Endothelial cell (in vitro differentiated cells): ENCODE data around the gene PLOD3. TPM values are rescaled to one million over a fixed set of nuclear protein-coding genes. Genes with fewer than 3 reads are reported as not detected.
A peak's percentile ranks its signal among the peaks of the same experiment; 100 is the strongest.
"Not testable (repeated sequence)": the region's sequence is repeated elsewhere in the genome, so short reads cannot be mapped to it uniquely, and the experiment has no call there.

Experiments used
- DNase-seq: peaks from one replicate; pipeline ENCODE4 v3.0.0; 2021; ENCODE audit warnings: low spot score
- H3K27ac Mint-ChIP-seq: one replicate; pipeline ENCODE4 v1.8.0; 2021; ENCODE audit warnings: mixed read lengths, inconsistent platforms; ENCODE audit not compliant: unreplicated experiment
- H3K27me3 Mint-ChIP-seq: one replicate; pipeline ENCODE4 v1.8.0; 2021; ENCODE audit warnings: mild to moderate bottlenecking, moderate library complexity, mixed read lengths, inconsistent platforms; ENCODE audit not compliant: unreplicated experiment
- H3K36me3 Mint-ChIP-seq: one replicate; pipeline ENCODE4 v1.8.0; 2021; ENCODE audit warnings: mild to moderate bottlenecking, low read depth, mixed read lengths, inconsistent platforms; ENCODE audit not compliant: unreplicated experiment
- H3K4me1 Mint-ChIP-seq: one replicate; pipeline ENCODE4 v1.8.0; 2021; ENCODE audit warnings: mild to moderate bottlenecking, mixed read lengths, inconsistent platforms; ENCODE audit not compliant: unreplicated experiment
- H3K4me3 Mint-ChIP-seq: one replicate; pipeline ENCODE4 v1.8.0; 2021; ENCODE audit warnings: mild to moderate bottlenecking, mixed read lengths, inconsistent platforms; ENCODE audit not compliant: unreplicated experiment
- H3K9me3 Mint-ChIP-seq: one replicate; pipeline ENCODE4 v1.8.0; 2021; ENCODE audit warnings: mixed read lengths, inconsistent platforms; ENCODE audit not compliant: unreplicated experiment
- total RNA-seq: library from RNA; stranded (reverse); fragmentation: NEBNext Ultra II Directional; extraction: Animal tissue kit (Norgen Biotek cat#: 25700); gene quantifications from one replicate; pipeline ENCODE4 v1.2.1, GENCODE V29; 2021; ENCODE audit not compliant: unreplicated experiment
- TF ChIP-seq, protein P1 (sequence below): fragments of 200-600 bp; sonication (generic); IDR thresholded peaks from one replicate; pipeline ENCODE4 v1.5.0; 2021; ENCODE audit warnings: antibody characterized with exemption; ENCODE audit not compliant: unreplicated experiment

The PLOD3 gene
- total RNA-seq, 1 donor from 2014 or later: 73.0 TPM

DNA sequence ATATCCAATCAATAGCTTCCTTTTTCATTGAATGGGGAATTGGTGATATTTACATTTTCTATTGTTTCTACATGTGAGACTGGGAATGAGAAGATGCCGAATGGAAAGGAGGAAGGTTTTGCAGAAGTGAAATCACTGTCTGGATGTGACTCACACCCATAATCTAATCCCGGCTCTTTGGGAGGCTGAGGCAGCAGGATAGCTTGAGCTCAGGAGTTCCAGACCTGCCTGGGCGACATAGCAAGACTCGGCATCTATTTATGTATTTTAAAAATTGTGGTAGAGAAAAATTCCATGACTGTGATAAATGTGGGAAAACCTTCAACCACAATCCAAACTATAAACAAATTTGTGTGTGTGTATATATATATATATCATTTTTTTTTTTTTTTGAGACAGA lies 38.4 kb upstream of the PLOD3 start:
- H3K4me1 Mint-ChIP-seq: peaks cover 11% of the 10 kb centered on the region
- no peak overlapping the region for H3K4me3 Mint-ChIP-seq
- no peaks in the 10 kb centered on the region for H3K36me3 Mint-ChIP-seq
- no peak for DNase-seq
- TF ChIP-seq, protein P1, sequence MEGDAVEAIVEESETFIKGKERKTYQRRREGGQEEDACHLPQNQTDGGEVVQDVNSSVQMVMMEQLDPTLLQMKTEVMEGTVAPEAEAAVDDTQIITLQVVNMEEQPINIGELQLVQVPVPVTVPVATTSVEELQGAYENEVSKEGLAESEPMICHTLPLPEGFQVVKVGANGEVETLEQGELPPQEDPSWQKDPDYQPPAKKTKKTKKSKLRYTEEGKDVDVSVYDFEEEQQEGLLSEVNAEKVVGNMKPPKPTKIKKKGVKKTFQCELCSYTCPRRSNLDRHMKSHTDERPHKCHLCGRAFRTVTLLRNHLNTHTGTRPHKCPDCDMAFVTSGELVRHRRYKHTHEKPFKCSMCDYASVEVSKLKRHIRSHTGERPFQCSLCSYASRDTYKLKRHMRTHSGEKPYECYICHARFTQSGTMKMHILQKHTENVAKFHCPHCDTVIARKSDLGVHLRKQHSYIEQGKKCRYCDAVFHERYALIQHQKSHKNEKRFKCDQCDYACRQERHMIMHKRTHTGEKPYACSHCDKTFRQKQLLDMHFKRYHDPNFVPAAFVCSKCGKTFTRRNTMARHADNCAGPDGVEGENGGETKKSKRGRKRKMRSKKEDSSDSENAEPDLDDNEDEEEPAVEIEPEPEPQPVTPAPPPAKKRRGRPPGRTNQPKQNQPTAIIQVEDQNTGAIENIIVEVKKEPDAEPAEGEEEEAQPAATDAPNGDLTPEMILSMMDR: no peak
- peaks cover 2% of the 10 kb centered on the region for H3K27me3 Mint-ChIP-seq
- H3K9me3 Mint-ChIP-seq: no peaks in the 10 kb centered on the region
- no peak overlapping the region for H3K27ac Mint-ChIP-seq

DNA sequence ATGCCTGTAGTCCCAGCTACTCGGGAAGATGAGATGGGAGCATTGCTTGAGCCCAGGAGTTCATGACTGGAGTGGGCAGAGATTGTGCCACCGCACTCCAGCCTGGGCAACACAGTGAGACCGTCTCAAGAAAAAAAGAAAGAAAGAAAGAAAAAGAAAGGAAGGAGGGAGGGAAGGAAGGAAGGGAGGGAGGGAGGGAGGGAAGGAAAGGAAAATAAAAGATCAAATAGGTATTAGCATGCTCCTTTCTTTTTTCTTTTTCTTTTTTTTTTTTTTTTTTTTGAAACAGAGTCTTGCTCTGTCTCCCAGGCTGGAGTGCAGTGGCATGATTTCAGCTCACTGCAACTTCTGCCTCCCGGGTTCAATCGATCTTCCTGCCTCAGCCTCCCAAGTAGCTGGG lies 35.8 kb upstream of the PLOD3 start:
- not testable (repeated sequence) for H3K4me1 Mint-ChIP-seq, H3K27ac Mint-ChIP-seq, H3K27me3 Mint-ChIP-seq, H3K4me3 Mint-ChIP-seq, DNase-seq, H3K9me3 Mint-ChIP-seq, H3K36me3 Mint-ChIP-seq

DNA sequence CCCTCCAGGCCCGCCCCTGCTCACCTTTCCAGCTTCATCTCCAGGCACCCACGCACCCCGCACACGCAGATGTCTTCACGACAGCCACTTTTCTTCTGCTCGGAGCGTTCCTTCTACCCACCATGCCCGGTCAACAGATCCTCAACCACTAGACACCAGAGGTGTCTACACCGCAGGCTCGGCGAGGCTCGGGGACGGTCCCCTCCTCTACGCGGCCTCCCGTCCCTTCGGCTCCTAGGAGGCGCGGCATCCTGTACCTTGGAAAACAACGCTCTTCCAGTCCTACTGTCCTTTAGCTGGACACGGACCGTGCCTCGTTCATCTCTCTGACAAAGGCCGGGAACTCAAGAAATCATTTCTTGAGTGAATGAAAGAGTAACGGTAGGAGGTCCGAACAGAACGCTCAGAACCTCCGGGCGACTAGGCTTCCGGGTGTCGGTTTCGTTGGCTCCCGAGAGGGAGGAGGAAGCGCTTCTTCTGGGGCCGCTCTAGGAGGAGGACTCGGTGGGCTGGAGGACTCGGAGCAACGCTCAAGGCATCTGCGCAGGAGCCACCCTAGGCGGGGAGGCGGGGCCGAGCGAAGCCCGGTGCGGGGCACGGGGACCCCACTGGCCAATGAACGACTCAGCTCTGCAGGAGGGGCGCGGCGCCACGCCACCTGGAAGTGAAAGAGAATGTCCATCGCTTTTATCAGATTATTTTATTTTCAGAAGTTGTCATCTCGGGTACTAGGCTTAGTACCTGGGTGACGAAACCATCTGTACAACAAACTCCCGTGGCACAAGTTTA lies 34.7 kb upstream of the PLOD3 start:
- Mint-ChIP-seq H3K4me1 (peaks cover 9% of the 10 kb centered on the region), H3K9me3 (no peaks in the 10 kb centered on the region), H3K27me3 (peaks cover 2% of the 10 kb centered on the region), H3K27ac (peak overlapping the region; percentile 94), H3K4me3 (peak overlapping the region; percentile 100), H3K36me3 (peaks cover 13% of the 10 kb centered on the region)
- TF ChIP-seq, protein P1: no peak
- peak; percentile 97 for DNase-seq

DNA sequence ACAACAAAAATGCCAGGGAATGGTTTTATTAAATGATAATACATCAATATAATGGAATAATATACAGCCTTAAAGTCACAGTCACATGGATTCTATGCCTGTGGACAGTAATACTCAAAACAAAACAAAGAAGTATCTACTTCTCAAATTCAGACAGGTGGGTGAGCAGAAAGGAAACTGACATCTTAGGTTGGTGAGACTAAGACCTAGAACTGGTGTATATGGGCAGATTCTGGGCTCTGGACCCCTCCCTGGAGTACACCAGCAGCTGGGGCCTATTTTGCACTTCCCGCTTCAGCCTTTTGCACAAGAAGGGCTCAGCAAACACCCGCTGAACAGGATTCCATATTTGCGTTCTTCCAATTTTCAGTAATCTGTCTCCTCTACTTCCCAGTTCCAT lies 32.9 kb upstream of the PLOD3 start:
- TF ChIP-seq, protein P1: no peak
- Mint-ChIP-seq H3K36me3 (peaks cover 13% of the 10 kb centered on the region), H3K9me3 (no peaks in the 10 kb centered on the region), H3K27me3 (no peaks in the 10 kb centered on the region), H3K4me1 (peaks cover 9% of the 10 kb centered on the region), H3K27ac (peak overlapping the region; percentile 18), H3K4me3 (no peak overlapping the region)
- DNase-seq: no peak

DNA sequence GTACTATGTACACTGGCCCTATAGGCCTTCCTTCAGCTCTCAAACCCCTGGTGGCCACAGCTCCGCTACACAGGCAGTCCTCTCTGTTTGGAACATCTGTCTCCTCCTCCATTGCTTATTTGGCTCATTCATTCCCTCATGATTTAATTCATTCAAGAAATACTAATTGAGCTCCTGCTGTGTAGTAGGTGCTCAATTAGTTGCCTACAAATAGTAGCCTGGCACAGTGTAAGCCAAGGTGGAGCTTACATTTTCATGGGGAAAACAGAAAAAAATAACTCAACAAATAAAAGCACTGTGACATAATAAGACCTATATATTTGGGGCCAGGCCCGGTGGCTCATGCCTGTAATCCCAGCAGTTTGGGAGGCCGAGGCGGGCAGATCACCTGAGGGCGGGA lies 30.9 kb upstream of the PLOD3 start:
- Mint-ChIP-seq H3K27ac (no peak overlapping the region), H3K4me3 (no peak overlapping the region), H3K36me3 (peaks cover 13% of the 10 kb centered on the region), H3K9me3 (no peaks in the 10 kb centered on the region), H3K27me3 (no peaks in the 10 kb centered on the region), H3K4me1 (peaks cover 15% of the 10 kb centered on the region)
- TF ChIP-seq, protein P1: no peak
- no peak for DNase-seq
